GM12891 (cell line): ENCODE data around the gene HEATR5A.
"Not testable (repeated sequence)": the region's sequence is repeated elsewhere in the genome, so short reads cannot be mapped to it uniquely, and the experiment has no call there.

Experiments used
- POLR2A ChIP-seq: IDR thresholded peaks from 2 replicates; pipeline ENCODE4 v1.6.1; 2011; ENCODE audit warnings: low read depth, low read length, control low read depth
- POLR2AphosphoS5 ChIP-seq: IDR thresholded peaks from 2 replicates; pipeline ENCODE4 v1.6.1; 2011; ENCODE audit warnings: low read depth, low read length, control low read depth

DNA sequence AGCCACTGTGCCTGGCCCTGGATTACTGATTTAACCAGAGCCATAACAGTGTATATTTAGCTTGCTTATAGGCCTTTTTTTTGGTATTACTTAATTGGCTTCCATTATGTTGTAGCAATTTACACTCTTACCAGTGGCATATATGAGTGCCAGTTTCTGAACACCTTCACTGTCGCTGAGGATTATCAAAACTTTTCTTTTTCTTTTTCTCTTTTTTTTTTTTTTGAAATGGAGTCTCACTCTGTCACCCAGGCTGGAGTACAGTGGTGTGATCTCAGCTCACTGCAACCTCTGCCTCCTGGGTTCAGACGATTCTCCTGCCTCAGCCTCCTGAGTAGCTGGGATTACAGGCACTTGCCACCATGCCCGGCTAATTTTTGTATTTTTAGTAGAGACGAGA is 164.4 kb downstream of the HEATR5A start:
- TF ChIP-seq POLR2A, POLR2AphosphoS5: not testable (repeated sequence)
